ENCODE results near the gene LYRM4. TPM values are rescaled to one million over a fixed set of nuclear protein-coding genes. Genes with fewer than 3 reads are reported as not detected.
A peak's percentile ranks its signal among the peaks of the same experiment; 100 is the strongest.

LYRM4 gene
- total and polyA plus RNA-seq, 9 of the 15 experiments (the other 6 are each of a cell fraction or from before 2014, with no cell fraction given), result 24.2 to 69.4 (median 41.8) TPM

GRCh38 chr6:5260661-5261544 is at the start of gene LYRM4, which contains the start of gene FARS2 (continued):
- TF ChIP-seq NKRF (IDR thresholded peaks at IDR 0.05; ENCODE audit: borderline replicate concordance) (peak; percentile 98), STAT6 (CRISPR knock-in tag; IDR thresholded peaks at IDR 0.05) (no peak; the same call in 1 of the 2 replicates), YY1 (IDR thresholded peaks at IDR 0.05; ENCODE audit: borderline replicate concordance in 1 of 3, control insufficient read depth in 1 of 3, extremely low read depth in 1 of 3, insufficient read depth in 3 of 3, insufficient read length in 1 of 3, insufficient replicate concordance in 2 of 3, low read depth in 1 of 3, low read length in 2 of 3) (peak; percentile 94 to 99 (median 98)), LCOR (CRISPR knock-in tag; IDR thresholded peaks at IDR 0.05) (no peak; the same call in 1 of the 2 replicates), RBM34 (IDR thresholded peaks at IDR 0.05; ENCODE audit: borderline replicate concordance, insufficient read depth, low read length) (no peak), XRCC4 (IDR thresholded peaks at IDR 0.05; ENCODE audit: extremely low read depth, insufficient read depth, insufficient read length) (no peak), NEUROD1 (IDR thresholded peaks at IDR 0.05; ENCODE audit: borderline replicate concordance, low read depth, low read length, partially characterized antibody) (peak; percentile 69)
- TF ChIP-seq, protein P1, sequence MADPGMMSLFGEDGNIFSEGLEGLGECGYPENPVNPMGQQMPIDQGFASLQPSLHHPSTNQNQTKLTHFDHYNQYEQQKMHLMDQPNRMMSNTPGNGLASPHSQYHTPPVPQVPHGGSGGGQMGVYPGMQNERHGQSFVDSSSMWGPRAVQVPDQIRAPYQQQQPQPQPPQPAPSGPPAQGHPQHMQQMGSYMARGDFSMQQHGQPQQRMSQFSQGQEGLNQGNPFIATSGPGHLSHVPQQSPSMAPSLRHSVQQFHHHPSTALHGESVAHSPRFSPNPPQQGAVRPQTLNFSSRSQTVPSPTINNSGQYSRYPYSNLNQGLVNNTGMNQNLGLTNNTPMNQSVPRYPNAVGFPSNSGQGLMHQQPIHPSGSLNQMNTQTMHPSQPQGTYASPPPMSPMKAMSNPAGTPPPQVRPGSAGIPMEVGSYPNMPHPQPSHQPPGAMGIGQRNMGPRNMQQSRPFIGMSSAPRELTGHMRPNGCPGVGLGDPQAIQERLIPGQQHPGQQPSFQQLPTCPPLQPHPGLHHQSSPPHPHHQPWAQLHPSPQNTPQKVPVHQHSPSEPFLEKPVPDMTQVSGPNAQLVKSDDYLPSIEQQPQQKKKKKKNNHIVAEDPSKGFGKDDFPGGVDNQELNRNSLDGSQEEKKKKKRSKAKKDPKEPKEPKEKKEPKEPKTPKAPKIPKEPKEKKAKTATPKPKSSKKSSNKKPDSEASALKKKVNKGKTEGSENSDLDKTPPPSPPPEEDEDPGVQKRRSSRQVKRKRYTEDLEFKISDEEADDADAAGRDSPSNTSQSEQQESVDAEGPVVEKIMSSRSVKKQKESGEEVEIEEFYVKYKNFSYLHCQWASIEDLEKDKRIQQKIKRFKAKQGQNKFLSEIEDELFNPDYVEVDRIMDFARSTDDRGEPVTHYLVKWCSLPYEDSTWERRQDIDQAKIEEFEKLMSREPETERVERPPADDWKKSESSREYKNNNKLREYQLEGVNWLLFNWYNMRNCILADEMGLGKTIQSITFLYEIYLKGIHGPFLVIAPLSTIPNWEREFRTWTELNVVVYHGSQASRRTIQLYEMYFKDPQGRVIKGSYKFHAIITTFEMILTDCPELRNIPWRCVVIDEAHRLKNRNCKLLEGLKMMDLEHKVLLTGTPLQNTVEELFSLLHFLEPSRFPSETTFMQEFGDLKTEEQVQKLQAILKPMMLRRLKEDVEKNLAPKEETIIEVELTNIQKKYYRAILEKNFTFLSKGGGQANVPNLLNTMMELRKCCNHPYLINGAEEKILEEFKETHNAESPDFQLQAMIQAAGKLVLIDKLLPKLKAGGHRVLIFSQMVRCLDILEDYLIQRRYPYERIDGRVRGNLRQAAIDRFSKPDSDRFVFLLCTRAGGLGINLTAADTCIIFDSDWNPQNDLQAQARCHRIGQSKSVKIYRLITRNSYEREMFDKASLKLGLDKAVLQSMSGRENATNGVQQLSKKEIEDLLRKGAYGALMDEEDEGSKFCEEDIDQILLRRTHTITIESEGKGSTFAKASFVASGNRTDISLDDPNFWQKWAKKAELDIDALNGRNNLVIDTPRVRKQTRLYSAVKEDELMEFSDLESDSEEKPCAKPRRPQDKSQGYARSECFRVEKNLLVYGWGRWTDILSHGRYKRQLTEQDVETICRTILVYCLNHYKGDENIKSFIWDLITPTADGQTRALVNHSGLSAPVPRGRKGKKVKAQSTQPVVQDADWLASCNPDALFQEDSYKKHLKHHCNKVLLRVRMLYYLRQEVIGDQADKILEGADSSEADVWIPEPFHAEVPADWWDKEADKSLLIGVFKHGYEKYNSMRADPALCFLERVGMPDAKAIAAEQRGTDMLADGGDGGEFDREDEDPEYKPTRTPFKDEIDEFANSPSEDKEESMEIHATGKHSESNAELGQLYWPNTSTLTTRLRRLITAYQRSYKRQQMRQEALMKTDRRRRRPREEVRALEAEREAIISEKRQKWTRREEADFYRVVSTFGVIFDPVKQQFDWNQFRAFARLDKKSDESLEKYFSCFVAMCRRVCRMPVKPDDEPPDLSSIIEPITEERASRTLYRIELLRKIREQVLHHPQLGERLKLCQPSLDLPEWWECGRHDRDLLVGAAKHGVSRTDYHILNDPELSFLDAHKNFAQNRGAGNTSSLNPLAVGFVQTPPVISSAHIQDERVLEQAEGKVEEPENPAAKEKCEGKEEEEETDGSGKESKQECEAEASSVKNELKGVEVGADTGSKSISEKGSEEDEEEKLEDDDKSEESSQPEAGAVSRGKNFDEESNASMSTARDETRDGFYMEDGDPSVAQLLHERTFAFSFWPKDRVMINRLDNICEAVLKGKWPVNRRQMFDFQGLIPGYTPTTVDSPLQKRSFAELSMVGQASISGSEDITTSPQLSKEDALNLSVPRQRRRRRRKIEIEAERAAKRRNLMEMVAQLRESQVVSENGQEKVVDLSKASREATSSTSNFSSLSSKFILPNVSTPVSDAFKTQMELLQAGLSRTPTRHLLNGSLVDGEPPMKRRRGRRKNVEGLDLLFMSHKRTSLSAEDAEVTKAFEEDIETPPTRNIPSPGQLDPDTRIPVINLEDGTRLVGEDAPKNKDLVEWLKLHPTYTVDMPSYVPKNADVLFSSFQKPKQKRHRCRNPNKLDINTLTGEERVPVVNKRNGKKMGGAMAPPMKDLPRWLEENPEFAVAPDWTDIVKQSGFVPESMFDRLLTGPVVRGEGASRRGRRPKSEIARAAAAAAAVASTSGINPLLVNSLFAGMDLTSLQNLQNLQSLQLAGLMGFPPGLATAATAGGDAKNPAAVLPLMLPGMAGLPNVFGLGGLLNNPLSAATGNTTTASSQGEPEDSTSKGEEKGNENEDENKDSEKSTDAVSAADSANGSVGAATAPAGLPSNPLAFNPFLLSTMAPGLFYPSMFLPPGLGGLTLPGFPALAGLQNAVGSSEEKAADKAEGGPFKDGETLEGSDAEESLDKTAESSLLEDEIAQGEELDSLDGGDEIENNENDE (IDR thresholded peaks at IDR 0.05; ENCODE audit: low read depth, low read length), result no peak

Measured in K562 (cell line).